Loucy (cell line): Measurements from ENCODE around the gene TCTN2.

ENCODE experiments used
- EZH2phosphoT487 ChIP-seq: fragments of 200-600 bp; IDR thresholded peaks from 2 replicates; pipeline ENCODE4 v1.6.1; 2018; ENCODE audit warnings: antibody characterized with exemption, mild to moderate bottlenecking, moderate library complexity, borderline replicate concordance
- TF ChIP-seq, protein P1 (sequence below): fragments of 200-600 bp; sonication (generic); conservative IDR thresholded peaks from 2 replicates; pipeline ENCODE4 v1.5.1; 2014; ENCODE audit warnings: mild to moderate bottlenecking, antibody characterized with exemption, low read length

DNA sequence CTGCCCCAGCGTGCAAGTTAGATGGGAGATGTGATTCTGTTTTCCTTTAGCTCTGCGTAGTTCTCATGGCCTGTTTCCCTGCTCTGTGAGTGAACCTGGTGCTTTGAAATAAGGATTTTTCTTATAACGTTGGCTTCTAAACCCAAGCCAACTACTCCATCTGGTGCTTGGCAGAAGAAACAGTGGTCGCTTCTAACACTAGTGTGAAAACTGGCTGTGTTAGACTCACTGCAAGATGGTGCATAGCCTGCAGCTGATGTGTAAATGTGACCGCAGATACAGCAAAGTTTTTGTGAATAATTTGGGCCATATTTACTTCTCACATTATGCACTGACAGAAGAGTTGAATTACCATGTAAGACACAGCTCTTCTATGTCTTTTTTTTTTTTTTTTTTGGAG is 25.0 kb upstream of the TCTN2 start:
- TF ChIP-seq EZH2phosphoT487: no peak
- TF ChIP-seq, protein P1, sequence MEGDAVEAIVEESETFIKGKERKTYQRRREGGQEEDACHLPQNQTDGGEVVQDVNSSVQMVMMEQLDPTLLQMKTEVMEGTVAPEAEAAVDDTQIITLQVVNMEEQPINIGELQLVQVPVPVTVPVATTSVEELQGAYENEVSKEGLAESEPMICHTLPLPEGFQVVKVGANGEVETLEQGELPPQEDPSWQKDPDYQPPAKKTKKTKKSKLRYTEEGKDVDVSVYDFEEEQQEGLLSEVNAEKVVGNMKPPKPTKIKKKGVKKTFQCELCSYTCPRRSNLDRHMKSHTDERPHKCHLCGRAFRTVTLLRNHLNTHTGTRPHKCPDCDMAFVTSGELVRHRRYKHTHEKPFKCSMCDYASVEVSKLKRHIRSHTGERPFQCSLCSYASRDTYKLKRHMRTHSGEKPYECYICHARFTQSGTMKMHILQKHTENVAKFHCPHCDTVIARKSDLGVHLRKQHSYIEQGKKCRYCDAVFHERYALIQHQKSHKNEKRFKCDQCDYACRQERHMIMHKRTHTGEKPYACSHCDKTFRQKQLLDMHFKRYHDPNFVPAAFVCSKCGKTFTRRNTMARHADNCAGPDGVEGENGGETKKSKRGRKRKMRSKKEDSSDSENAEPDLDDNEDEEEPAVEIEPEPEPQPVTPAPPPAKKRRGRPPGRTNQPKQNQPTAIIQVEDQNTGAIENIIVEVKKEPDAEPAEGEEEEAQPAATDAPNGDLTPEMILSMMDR: no peak
